ENCODE data around the gene C1orf115. TPM values are rescaled to one million over a fixed set of nuclear protein-coding genes. Genes with fewer than 3 reads are reported as not detected.
"Not testable (repeated sequence)": the region's sequence is repeated elsewhere in the genome, so short reads cannot be mapped to it uniquely, and the experiment has no call there.

Gene C1orf115
- total RNA-seq, 1 donor from 2014 or later, result 30.5 TPM

- H3K4me1 Mint-ChIP-seq (ENCODE audit: low read depth, unreplicated experiment), result no peaks in the 10 kb centered on the region
- H3K9me3 Mint-ChIP-seq (ENCODE audit: unreplicated experiment), result peaks cover 1% of the 10 kb centered on the region
- H3K27ac Mint-ChIP-seq (ENCODE audit: unreplicated experiment), result no peak overlapping the region
Observed at GRCh38 chr1:220708244-220708643, 18.1 kb downstream of the C1orf115 start.

GRCh38 chr1:220708936-220709801 lies 19.0 kb downstream of the C1orf115 start:
- no peak for DNase-seq
- Mint-ChIP-seq H3K27ac (ENCODE audit: unreplicated experiment) (no peak overlapping the region), H3K9me3 (ENCODE audit: unreplicated experiment) (peaks cover 1% of the 10 kb centered on the region), H3K36me3 (ENCODE audit: unreplicated experiment) (peaks cover 5% of the 10 kb centered on the region), H3K27me3 (ENCODE audit: unreplicated experiment) (no peaks in the 10 kb centered on the region), H3K4me3 (ENCODE audit: unreplicated experiment) (no peak overlapping the region), H3K4me1 (ENCODE audit: low read depth, unreplicated experiment) (no peaks in the 10 kb centered on the region)
- TF ChIP-seq CTCF (IDR thresholded peaks at IDR 0.05; ENCODE audit: partially characterized antibody, unreplicated experiment), result no peak

More at GRCh38 chr1:220708244-220708643, 18.1 kb downstream of the C1orf115 start:
- TF ChIP-seq CTCF (IDR thresholded peaks at IDR 0.05; ENCODE audit: partially characterized antibody, unreplicated experiment), result no peak
- H3K27me3 Mint-ChIP-seq (ENCODE audit: unreplicated experiment), result no peaks in the 10 kb centered on the region
- H3K36me3 Mint-ChIP-seq (ENCODE audit: unreplicated experiment), result peaks cover 5% of the 10 kb centered on the region
- no peak overlapping the region for H3K4me3 Mint-ChIP-seq (ENCODE audit: unreplicated experiment)
- DNase-seq, result no peak

GRCh38 chr1:220710333-220710732 lies 20.2 kb downstream of the C1orf115 start:
- H3K36me3 Mint-ChIP-seq (ENCODE audit: unreplicated experiment), result peaks cover 5% of the 10 kb centered on the region
- no peaks in the 10 kb centered on the region for H3K4me1 Mint-ChIP-seq (ENCODE audit: low read depth, unreplicated experiment)
- H3K9me3 Mint-ChIP-seq (ENCODE audit: unreplicated experiment), result peaks cover 1% of the 10 kb centered on the region
- DNase-seq, result no peak
- no peak overlapping the region for H3K4me3 Mint-ChIP-seq (ENCODE audit: unreplicated experiment)
- H3K27me3 Mint-ChIP-seq (ENCODE audit: unreplicated experiment), result no peaks in the 10 kb centered on the region
- TF ChIP-seq CTCF (IDR thresholded peaks at IDR 0.05; ENCODE audit: partially characterized antibody, unreplicated experiment), result no peak
- no peak overlapping the region for H3K27ac Mint-ChIP-seq (ENCODE audit: unreplicated experiment)

- DNase-seq, result no peak
- Mint-ChIP-seq H3K36me3 (ENCODE audit: unreplicated experiment) (peaks cover 5% of the 10 kb centered on the region), H3K27ac (ENCODE audit: unreplicated experiment) (no peak overlapping the region), H3K9me3 (ENCODE audit: unreplicated experiment) (peaks cover 7% of the 10 kb centered on the region), H3K27me3 (ENCODE audit: unreplicated experiment) (no peaks in the 10 kb centered on the region), H3K4me3 (ENCODE audit: unreplicated experiment) (no peak overlapping the region), H3K4me1 (ENCODE audit: low read depth, unreplicated experiment) (no peaks in the 10 kb centered on the region)
- TF ChIP-seq CTCF (IDR thresholded peaks at IDR 0.05; ENCODE audit: partially characterized antibody, unreplicated experiment), result no peak
Observed at GRCh38 chr1:220711056-220711809, 21.1 kb downstream of the C1orf115 start.

GRCh38 chr1:220715986-220716385 lies 25.8 kb downstream of the C1orf115 start:
- peaks cover 12% of the 10 kb centered on the region for H3K9me3 Mint-ChIP-seq (ENCODE audit: unreplicated experiment)
- not testable (repeated sequence) for H3K4me3 Mint-ChIP-seq (ENCODE audit: unreplicated experiment); DNase-seq; H3K27me3 Mint-ChIP-seq (ENCODE audit: unreplicated experiment); H3K27ac Mint-ChIP-seq (ENCODE audit: unreplicated experiment); H3K4me1 Mint-ChIP-seq (ENCODE audit: low read depth, unreplicated experiment)
- peaks cover 12% of the 10 kb centered on the region for H3K36me3 Mint-ChIP-seq (ENCODE audit: unreplicated experiment)
